Type B pancreatic cell (in vitro differentiated cells): ENCODE measurements around the gene PLPPR1. TPM values are rescaled to one million over a fixed set of nuclear protein-coding genes. Genes with fewer than 3 reads are reported as not detected.

Experiments used
- DNase-seq: peaks from one replicate; pipeline ENCODE4 v3.0.0; 2021; ENCODE audit warnings: mixed read lengths; ENCODE audit not compliant: unreplicated experiment; ENCODE audit errors: extremely low spot score
- H3K27ac Mint-ChIP-seq: 2 replicates; pipeline ENCODE4 v1.8.0; 2021; ENCODE audit warnings: mild to moderate bottlenecking, mixed read lengths
- H3K27me3 Mint-ChIP-seq: 2 replicates; pipeline ENCODE4 v1.8.0; 2021; ENCODE audit warnings: mixed read lengths
- H3K36me3 Mint-ChIP-seq: 2 replicates; pipeline ENCODE4 v1.8.0; 2021; ENCODE audit warnings: mixed read lengths
- H3K4me1 Mint-ChIP-seq: one replicate; pipeline ENCODE4 v1.8.0; 2021; ENCODE audit warnings: mixed read lengths; ENCODE audit not compliant: unreplicated experiment
- H3K4me3 Mint-ChIP-seq: 2 replicates; pipeline ENCODE4 v1.8.0; 2021; ENCODE audit warnings: mild to moderate bottlenecking, mixed read lengths
- H3K9me3 Mint-ChIP-seq: 2 replicates; pipeline ENCODE4 v1.8.0; 2021; ENCODE audit warnings: mixed read lengths
- CTCF ChIP-seq: fragments of 200-600 bp; sonication (generic); conservative IDR thresholded peaks from 2 replicates; pipeline ENCODE4 v1.5.0; 2021; ENCODE audit warnings: antibody characterized with exemption, mild to moderate bottlenecking
- total RNA-seq: library from RNA; stranded (reverse); gene quantifications from 2 replicates; pipeline ENCODE4 v1.2.1, GENCODE V29; 2021; ENCODE audit warnings: low replicate concordance

PLPPR1 gene
- total RNA-seq, 1 donor from 2014 or later: 3.2 TPM

DNA sequence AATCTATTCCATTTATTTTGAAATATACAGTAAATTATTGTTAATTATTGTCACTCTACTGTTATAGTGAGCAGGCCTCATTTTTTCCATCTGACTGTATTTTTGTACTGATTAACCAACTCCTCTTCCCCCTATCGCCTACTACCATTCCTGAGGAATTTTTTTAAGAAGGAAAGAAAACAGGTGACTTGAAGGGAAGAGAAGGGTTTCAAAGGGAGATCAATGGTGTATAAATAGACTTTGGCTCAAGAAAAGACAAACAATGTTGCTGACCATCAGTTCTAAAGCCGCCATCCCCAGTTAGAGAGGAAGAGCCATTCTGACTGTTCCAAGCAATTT, 286.6 kb downstream of the PLPPR1 start:
- Mint-ChIP-seq H3K27ac (no peak overlapping the region), H3K4me1 (no peaks in the 10 kb centered on the region), H3K27me3 (peaks cover 4% of the 10 kb centered on the region), H3K9me3 (no peaks in the 10 kb centered on the region), H3K36me3 (no peaks in the 10 kb centered on the region), H3K4me3 (no peak overlapping the region)
- TF ChIP-seq CTCF: no peak
- no peak for DNase-seq

DNA sequence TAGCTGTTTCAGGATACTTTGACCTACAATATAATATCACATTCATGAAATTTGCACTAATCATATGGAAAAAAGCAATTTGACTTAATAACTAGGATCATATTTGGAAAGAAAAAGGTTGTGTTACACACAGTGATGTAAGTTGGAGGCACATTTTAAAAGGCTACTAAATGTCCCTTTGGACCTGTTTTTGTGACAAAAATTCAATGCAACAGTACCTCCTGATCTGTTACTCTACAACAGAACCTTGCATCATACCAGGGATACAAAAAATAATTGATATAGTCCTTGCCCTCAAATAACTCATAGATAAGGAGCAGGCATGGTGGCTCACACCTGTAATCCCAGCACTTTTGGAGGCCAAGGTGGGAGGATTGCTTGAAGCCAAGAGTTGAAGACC, 289.2 kb downstream of the PLPPR1 start:
- H3K4me3 Mint-ChIP-seq: no peak overlapping the region
- no peaks in the 10 kb centered on the region for H3K4me1 Mint-ChIP-seq
- H3K36me3 Mint-ChIP-seq: no peaks in the 10 kb centered on the region
- H3K27ac Mint-ChIP-seq: no peak overlapping the region
- no peak for DNase-seq
- TF ChIP-seq CTCF: no peak
- peaks cover 3% of the 10 kb centered on the region for H3K27me3 Mint-ChIP-seq
- no peaks in the 10 kb centered on the region for H3K9me3 Mint-ChIP-seq

DNA sequence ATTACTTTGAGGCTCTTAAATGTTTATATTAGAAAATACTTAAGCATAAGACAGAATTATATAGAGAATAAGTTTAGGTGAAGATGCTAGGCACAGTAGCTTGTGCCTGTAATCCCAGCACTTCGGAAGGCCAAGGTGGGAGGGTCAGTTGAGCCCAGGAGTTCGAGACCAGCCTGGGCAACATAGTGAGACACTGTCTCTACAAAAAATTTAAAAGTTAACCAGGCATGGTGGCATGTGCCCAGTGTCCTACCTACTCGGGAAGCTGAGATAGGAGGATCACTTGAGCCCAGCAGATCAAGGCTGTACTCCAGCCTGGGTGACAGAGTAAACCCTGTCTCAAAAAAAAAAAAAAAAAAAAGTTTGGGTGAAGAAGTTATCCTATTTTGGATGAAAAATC, 294.6 kb downstream of the PLPPR1 start:
- TF ChIP-seq CTCF: no peak
- Mint-ChIP-seq H3K4me1 (no peaks in the 10 kb centered on the region), H3K9me3 (peaks cover 6% of the 10 kb centered on the region), H3K27me3 (no peaks in the 10 kb centered on the region), H3K4me3 (no peak overlapping the region), H3K27ac (no peak overlapping the region), H3K36me3 (no peaks in the 10 kb centered on the region)
- DNase-seq: no peak

- Mint-ChIP-seq H3K4me1 (no peaks in the 10 kb centered on the region), H3K9me3 (peaks cover 6% of the 10 kb centered on the region), H3K27me3 (no peaks in the 10 kb centered on the region), H3K27ac (no peak overlapping the region), H3K4me3 (no peak overlapping the region), H3K36me3 (no peaks in the 10 kb centered on the region)
- no peak for TF ChIP-seq CTCF
- no peak for DNase-seq
Measured at GRCh38 chr9:101324245-101324804, 295.8 kb downstream of the PLPPR1 start.

DNA sequence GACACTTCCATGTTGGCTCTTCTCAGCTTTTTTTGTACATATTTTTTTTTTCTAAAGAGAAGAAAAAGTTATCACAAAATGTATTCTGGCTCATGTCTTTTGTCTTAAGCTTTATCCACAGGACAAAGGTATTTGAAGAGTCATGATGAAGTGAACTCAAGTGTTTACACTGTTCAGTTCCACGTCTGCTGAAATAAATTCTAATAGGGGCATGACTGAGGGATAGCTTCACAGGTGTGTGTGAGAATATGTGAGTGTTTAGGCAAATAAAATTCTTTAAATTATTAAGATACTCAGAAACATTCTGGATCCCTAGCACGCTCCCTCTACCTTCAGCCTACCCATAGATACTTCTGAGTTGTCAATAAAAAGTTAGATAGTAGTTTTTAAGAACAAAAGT, 296.5 kb downstream of the PLPPR1 start:
- Mint-ChIP-seq H3K4me3 (no peak overlapping the region), H3K9me3 (peaks cover 6% of the 10 kb centered on the region), H3K36me3 (no peaks in the 10 kb centered on the region), H3K27ac (no peak overlapping the region), H3K4me1 (no peaks in the 10 kb centered on the region), H3K27me3 (no peaks in the 10 kb centered on the region)
- DNase-seq: no peak
- TF ChIP-seq CTCF: no peak

DNA sequence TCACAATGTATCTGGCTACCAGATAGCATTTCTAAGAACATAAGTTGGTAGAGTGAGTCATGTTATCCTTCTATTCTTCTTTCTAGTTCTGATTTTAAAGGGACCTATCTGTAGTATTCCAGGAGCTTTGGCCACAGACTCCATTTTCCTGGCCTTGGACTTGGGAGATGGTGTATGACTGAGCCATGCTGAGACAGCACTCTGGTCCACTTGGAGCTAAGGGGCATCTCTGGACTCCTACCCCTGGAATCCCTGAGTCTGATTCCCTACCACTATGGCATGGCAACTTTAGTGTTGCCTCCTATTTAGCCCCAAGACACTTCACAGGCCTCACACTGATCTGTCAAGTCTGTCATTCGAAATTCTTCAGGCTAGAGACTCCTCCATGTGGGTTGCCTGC, 297.5 kb downstream of the PLPPR1 start:
- H3K27ac Mint-ChIP-seq: no peak overlapping the region
- TF ChIP-seq CTCF: no peak

More for the DNA sequence above, 297.5 kb downstream of the PLPPR1 start:
- Mint-ChIP-seq H3K36me3 (no peaks in the 10 kb centered on the region), H3K27me3 (no peaks in the 10 kb centered on the region), H3K4me3 (no peak overlapping the region), H3K9me3 (peaks cover 6% of the 10 kb centered on the region), H3K4me1 (no peaks in the 10 kb centered on the region)
- DNase-seq: no peak
